Posterior cingulate gyrus (tissue), 11 donors: ENCODE results near the gene ACTG1.

Experiments used
- DNase-seq, 10 donors: peaks; one replicate each; pipeline versions ENCODE4 v3.0.0 to v3.0.0-alpha.2; 2020 to 2021; ENCODE audit warnings: mixed read lengths in 3 of 10
- intact Hi-C: fragments of 100-400 bp; cut with DNase I; formaldehyde crosslinking; loops from one replicate; pipeline ENCODE4 v1.15.1; 2023

The ACTG1 gene

DNA sequence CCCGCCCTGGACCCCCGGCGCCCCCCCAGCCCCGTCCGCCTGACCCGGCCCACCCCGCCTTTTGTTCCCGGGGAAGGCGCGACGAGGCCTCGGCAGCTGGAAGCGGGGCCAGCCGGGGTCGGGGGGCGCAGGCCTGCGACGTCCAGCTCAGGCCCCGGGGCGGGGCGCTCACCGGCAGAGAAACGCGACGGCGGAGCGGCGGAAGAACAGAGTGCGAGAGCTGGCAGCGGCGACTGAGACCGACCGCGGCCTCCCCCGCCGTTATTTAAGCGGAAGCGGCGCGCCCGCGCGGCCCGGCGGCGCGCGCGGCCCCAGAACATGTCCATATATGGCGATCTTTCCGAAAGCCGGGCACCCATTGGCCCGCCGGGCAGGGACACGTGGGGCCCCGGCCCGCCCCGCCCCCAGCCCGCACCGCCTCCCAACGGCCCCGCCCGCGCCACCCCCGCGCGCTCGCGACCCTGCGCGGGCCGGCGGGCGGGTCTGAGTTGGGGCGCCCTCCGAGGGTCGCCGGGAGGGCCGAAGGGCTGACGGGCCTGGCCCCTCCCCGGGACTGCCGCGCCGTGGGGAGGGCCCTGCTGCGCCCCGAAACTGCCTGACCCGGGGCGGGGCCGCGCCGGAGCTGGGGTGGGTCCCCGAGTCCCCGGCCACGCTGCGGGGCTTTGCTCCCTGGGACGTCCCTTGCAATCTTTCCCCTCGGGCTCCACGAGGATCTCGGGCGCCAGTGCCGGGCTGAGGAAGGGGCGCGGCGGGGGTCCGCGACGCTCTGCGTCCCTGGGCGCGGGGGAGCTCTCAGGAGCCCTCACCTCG is at the start of gene ACTG1:
Gene ACTG1 (minus strand): TSS at position 238 of the 810 bp plus-strand sequence. CDS start 445 bp downstream, outside the sequence.
- intact Hi-C loops, result loop anchor here (5.0 kb wide), 1 partner anchor 40 kb away; the partner anchor contains the start of gene FAAP100

DNA sequence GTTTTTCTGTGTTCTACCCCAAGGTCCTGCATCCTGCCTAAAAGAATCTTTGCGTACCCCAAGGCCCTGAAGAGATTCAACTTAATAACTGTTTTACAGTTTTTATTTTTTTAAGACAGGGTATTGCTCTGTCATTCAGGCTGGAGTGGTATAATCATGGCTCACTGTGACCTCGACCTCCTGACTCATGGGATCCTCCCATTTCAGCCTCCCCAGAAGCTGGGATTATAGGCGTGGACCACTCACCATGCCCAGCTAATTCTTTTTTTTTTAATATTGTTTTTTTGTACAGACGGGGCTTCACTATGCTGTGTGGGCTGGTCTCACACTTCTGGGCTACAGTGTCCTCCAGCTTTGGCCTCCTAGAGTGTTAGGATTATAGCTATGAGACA is 48.9 kb upstream of the ACTG1 start:
- DNase-seq, result peak in 1 of 10 donors; percentile 1
- intact Hi-C loops, result no loop called here

More for the DNA sequence above, at the start of gene ACTG1:
- DNase-seq, result peak; percentile 82 to 99 (median 92)

DNA sequence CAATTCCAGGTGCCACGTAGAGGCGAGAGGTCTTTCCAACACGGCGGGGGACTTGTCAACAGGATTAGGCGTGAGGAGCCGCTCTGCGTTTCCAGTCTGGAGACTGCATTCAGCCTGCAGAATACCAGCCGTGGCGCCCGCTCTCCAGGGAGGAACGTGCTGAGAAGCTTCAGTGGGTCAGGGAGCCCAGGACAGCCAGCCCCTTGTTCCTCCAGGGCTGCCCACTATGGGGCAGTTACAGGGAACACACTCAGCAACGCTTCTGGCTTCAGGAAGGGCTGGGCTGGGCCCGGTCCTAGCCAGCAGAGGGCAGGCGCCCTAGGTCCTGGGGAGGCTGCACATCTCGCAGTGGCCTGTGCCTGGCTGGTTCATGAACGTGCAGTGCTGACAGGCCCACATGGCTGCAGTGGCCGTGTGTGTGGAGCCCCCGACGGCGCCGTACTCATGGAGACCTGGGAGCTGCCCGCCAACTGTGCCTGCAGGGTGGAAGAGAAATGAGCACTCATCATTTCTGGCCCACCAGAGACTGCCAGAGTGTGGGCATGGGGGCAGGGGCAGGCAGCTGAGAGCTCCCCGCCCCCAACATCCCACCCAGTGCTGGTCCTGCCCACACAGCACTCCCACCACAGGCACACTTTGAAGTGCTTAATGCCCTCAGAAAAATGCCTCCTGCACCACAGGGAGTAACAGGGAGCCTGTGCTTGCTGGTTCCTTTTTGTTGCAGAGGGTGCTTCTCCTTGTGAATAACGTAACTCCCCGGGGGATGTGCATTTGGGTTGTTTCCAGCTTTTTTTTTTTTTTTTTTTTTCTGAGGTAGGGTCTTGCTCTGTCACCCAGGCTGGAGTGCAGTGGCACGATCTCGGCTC is 46.6 kb upstream of the ACTG1 start:
- no peak for DNase-seq
- intact Hi-C loops, result no loop called here

DNA sequence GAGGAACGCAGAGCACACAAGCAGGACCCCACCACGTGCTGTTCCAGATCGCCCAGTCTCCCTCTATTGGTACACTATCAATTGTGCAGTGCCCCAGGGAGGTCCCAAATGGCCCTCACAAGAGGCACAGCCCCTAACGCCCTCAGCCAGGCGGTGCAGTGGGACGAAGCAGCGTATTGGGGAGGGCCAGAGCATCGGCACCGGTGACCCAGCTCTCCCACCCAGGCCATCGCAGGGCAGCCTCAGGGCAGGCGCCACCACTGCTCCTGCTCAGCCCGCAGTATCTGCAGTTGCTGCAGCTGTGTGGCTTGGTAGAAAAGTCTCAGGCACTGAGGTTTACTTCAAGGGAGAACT is 45.5 kb upstream of the ACTG1 start:
- intact Hi-C loops, result no loop called here
- no peak for DNase-seq

DNA sequence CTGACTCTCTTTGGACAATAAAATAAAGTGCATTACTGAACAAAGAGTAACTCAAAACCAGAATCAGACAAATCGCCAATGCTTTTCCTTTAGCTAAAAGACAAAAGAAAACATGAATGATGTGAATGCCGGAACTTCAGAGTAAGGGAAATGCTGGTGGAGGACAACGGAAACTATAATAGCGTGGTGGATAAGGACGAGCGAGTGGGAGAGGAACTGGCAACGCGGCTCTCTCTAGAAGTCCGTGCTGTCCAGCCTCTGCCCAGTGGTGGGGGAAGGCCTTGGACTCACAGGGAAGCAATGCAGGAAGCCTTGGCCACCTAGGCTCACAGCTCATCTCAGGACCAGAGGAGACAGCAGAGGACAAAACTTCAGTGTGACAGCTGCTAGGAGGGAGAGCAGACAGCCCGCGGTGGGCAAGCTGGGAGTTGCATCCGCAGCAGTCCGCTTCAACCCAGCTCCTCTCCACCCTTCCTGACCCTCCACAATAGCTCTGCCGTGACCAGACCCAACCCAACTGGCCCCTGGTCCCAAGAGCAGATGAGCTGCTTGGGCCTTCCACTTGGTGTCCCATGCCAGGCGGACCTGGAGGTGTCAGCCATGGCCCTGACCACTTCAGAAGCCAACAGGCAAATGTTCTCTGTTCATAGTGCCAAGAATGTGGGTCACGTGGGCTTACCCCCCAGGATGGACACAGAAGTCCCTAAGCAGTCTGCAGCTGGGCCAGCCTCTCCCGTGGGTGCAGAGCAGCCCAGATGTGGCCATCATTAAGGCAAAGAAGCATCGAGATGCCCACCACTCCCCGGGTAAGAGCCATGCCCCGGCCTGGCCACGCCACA is 44.9 kb upstream of the ACTG1 start:
- DNase-seq, result no peak
- intact Hi-C loops, result no loop called here

DNA sequence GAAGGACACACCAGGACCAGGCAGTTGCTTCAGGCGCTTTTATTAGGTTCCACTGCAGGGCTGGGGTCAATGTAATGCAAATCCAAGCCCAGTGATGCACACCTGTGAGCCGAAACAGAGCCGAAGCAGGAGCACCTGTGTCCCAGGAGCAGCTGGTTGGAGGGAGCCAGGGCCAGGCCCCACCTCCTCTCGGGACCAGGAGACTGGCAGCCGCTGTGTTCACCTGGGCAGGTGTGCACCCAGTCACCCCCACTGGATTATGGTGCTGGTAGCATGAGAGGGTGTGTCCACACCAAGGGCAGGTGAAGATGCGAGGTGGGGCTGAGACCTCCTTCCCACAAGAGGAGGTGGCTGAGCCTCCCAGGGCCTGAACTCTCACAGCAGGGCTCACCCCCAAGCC is 44.3 kb upstream of the ACTG1 start:
- intact Hi-C loops, result no loop called here
- DNase-seq, result peak in 1 of 10 donors; percentile 71

DNA sequence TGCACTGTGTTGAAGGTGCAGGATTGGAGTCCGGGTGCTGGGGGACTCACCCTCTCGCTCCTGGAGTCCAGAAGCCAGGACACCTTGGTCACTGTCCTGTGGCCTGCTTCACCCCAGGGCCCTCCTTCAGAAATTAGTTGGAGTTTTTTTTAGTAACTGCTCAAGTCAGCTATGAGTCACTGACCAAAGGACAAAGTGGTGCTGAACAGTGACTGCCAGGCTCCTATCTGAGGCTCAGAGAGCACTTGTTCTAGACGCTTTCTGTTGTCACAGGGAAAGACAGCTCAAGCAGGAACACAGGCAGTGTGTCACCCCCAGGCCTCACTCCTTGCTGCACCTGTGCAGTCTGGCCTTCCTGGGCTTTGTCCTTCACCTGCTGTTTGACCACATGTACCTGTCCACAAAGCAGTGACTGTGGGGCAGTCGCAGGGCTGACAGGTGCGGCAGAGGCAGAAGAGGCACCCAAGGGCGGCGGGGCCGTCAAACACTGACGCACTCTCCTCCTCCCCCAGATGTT is 43.6 kb upstream of the ACTG1 start:
- intact Hi-C loops, result no loop called here
- peak in 2 of 10 donors; percentile 9 to 30 for DNase-seq

DNA sequence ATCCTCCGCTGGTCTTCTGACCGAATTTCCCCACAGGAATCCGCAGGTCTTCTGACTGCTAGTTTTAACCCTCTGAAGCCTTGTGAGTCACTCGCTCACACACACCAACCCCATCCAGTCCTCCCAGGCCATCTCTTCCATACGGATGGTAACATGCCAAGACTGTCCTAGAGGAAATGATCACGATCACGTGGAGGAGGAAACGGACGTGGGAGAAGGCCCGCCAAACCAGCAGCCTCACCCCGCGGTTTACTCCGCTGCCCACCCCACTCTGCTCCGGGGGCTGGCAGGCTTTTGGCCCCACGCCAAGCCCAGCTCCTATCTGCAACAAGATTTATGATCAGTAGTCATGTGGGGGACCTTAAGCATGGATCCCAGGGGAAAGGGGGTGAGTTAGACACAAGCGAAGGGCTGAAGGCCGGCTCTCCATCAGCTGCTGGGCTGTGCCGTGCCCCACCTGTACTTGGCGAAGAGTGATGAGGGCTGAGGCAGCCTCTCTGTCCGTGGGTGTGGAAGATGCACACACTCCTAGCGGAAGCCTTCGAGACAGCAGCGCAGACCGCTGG is 41.1 kb upstream of the ACTG1 start:
- intact Hi-C loops, result loop anchor here (5.0 kb wide), 1 partner anchor 41 kb away; the partner anchor contains the start of gene ACTG1
- DNase-seq, result peak in 4 of 10 donors; percentile 34 to 86 (median 84)

DNA sequence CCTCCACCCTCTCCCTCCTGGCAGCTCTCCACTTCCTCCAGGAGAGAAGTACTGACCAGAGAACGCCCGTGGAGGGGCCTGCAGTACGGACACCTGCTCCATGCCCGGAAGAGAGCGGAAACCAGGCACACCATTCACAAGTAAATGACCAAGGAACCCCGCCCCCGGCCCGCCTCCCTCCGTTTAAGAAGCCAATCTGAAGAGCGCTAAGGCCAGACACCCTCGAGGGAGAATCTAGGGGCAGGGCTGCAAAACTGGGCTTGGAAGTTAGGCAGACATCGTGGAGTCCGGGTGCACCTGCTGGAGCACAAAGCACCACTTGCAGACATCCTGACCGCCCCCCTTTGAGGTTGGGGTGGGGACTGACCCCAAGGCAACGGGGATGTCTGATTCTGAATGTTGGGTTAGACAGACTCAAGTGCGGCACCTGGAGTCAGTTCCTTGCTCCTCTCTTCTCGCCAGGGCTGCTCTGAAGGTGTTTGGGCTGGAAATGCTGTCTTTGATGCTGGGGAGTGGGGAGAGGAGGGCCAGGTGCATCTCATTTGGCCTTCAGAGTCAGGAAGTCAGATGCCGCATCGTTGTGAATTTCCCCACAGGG is 40.5 kb upstream of the ACTG1 start:
- intact Hi-C loops, result loop anchor here (5.0 kb wide), 1 partner anchor 41 kb away; the partner anchor contains the start of gene ACTG1

DNA sequence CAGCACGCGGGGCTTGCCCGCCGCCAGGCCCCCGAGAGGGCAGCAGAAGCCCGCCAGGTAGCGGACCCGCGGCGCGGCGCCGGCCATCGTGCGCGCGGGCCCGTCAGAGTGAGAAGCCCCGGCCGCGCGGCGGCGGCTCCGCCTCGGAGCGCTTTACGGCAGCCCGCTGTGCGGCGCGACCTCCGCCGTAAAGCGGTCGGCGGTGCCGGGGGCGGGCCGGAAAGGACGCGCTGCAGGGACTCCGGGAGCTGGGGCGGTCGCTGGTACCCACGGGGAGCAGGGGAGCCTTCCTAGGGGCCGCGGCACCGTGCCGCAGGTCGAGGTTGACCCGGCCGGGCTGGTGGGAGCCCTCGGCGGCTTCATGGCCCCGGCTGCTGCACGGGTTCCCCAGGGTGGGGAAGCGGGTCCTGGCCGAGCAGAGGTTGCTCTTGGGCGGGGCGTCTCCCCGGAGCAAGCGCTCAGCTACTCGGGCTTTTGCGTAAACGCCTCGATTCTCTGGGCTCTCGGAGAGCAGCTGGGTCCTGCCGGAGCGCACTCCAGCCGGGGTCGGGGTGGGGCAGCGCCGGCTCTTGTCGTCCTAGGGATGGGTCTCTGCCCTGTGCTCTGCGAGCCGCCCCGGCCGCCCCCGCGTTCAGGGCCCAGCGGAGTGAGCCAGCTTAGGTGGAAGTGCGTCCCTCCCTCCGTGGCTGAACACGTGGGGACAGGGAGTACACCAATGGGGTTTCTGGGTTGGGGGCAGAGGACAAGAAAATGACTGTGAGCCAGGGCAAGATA is 39.8 kb upstream of the ACTG1 start, which contains the start of gene FAAP100:
Gene FAAP100 (minus strand): TSS at position 110 of the 774 bp plus-strand sequence. CDS start 23 bp downstream, at position 87.
- intact Hi-C loops, result loop anchor here (5.0 kb wide), 1 partner anchor 40 kb away; the partner anchor contains the start of gene ACTG1
- peak; percentile 59 to 97 (median 72) for DNase-seq

More for the DNA sequence above, 40.5 kb upstream of the ACTG1 start:
- DNase-seq, result peak in 6 of 10 donors; percentile 50 to 87 (median 68)

DNA sequence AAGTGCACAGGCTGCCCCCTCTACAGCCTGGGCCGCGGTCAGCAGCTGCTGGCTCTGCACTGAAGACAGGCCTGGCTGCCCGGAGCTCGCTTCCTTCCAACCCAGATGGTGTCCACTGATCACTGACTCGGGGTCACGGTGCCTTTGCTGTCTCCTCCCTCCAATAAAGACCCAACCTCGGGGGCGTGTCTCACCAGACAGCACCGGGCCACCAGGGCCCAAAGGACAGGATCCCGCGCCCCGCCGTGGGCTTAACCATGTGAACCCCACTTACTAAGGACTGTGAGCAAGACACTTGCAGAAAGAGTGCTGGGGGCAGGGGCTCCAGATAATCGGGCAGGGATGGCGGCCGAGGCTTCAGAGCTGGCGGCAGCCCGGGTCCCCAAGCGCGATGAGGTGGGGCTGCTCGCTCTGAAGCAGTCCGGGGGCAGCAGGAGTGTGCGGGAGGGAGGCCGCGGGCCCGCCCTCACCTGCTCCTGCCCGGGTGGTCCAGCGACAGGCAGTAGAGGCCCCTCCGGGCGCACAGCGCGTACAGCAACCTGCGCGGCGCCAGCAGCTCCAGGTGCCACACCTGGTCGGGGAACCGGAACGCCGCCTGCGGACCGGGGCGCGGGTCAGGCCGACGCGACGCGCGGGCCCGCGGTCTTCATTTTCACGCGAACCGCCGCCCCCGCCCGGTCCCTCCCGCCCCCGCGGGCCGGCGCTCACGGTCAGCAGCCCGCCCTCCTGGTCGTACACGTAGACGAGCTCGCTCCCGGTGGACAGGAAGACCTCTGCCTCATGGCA is 39.1 kb upstream of the ACTG1 start:
- intact Hi-C loops, result loop anchor here (5.0 kb wide), 1 partner anchor 39 kb away; the partner anchor contains the start of gene ACTG1
- DNase-seq, result peak in 3 of 10 donors; percentile 72 to 86 (median 74)

DNA sequence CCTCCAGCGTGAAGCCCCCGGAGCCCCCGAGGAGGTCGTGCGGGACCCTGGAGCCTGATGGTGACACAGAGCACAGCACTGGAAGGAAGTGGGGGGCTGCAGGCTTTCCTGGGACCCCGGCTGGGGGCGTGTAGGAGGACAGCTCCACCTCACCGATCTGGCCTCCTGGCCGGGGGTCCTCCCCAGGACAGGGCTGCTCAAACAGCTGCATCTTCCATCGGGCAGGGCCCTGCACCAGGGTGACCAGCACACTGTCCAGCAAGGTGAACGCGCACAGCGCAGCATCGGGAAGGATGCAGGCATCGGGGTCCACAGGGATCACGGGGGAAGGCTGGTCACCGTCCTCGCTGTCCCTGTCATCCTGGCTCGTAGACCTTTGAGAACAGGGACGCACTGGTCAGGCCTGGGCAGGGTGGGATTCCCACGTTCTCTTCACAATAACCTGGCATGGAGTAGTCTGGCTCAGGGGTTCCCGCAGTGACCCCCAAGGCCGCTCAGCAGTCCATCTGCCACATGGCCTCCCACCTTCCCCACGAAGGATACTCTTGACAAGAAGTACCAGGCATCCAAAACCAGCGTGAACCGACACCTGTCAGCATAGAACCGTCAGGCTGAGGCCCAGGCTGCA is 38.3 kb upstream of the ACTG1 start:
- intact Hi-C loops, result loop anchor here (5.0 kb wide), 1 partner anchor 39 kb away; the partner anchor contains the start of gene ACTG1
- DNase-seq, result peak in 2 of 10 donors; percentile 37 to 82

DNA sequence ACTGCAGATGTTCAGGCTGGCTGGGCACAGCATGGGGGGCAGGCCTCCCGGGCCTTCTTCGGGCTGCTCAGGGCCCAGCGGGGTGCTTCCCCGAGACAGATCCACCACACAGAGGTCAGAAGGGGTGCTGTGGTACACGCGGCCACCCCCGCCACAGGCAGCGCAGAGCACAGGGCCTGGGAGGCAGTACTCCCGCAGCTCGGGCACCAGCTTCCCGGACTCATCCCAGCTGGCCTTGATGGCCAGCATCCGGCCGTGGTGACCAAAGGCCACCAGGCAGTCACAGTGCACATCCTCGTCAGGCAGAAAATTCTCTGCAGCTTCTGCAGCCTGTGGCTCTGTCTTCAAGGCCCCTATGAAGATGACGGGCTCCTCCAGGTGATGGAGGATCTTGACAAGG is 37.7 kb upstream of the ACTG1 start:
- intact Hi-C loops, result loop anchor here (5.0 kb wide), 1 partner anchor 38 kb away; the partner anchor contains the start of gene ACTG1
- DNase-seq, result peak in 1 of 10 donors; percentile 66

DNA sequence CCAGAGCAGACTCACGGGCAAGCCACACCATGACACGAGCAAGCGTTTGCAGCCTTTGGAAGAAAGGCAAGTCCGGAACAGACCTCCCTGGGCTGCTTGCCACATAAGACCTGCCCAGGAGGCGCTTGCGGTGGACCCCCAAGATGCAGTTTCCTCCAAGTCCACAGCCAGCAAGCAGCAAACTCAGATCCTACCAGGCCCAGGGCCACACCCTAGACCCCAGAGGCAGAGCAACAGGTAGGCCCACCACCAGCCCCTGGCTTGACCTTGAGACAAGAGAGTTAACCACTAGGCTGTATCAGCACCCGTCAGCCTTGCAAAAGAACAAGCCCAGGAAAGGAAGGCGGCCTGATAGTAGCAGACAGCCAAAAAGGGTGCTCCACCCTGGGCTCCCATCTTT is 37.2 kb upstream of the ACTG1 start:
- intact Hi-C loops, result loop anchor here (5.0 kb wide), 1 partner anchor 38 kb away; the partner anchor contains the start of gene ACTG1
- DNase-seq, result peak in 1 of 10 donors; percentile 42

DNA sequence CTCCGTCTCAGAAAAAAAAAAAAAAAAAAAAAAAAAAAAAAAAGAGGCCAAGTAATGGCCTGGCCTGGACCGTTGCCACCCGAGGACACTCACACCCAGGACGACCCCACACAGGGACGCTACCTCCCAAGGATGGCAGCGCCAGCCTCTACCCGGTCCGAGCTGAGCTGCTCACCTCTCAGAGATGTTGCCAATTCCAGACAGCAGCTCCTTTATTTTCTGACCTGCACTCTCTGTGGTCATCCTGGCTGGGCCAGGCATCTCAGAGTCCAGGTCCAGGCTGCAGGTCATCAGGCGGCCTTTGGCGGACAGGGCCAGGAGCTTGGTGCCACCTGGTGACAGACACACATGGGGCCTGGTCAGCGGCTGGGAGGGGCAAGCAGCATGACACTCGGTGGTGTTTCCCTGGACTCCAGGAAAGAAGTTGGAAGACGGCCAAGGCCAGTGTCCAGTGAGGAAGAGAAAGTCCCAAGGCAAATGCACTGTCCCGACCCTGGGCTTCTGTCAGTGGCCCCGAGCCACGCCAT is 36.5 kb upstream of the ACTG1 start:
- peak in 1 of 10 donors; percentile 80 for DNase-seq
- intact Hi-C loops, result no loop called here

DNA sequence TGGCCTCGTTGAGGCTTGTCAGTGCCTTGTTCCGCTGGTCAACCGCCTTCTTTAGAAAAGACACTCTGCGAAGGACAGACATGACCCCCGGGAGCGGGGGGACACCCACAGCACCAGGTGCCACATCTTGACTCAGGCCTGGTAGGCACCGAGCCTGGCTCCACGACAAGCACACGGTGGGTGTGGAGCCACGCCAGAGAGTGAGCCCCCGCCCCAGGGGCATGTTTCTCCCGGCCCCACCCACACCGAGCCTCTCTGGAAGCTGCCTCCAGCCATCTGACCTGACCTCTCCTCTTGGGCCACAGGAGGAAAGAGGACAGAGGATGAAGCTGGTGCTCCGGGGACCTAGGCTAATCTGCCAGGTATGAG is 35.0 kb upstream of the ACTG1 start:
- intact Hi-C loops, result no loop called here
- no peak for DNase-seq
